Mucosa of stomach (tissue), 1 donor: ENCODE data around the gene EP400.
"Not testable (repeated sequence)": the region's sequence is repeated elsewhere in the genome, so short reads cannot be mapped to it uniquely, and the experiment has no call there.

Experiments used
- H3K27me3 ChIP-seq: one replicate; pipeline ENCODE4 v1.7.0; 2013; ENCODE audit warnings: mild to moderate bottlenecking, low read length; ENCODE audit not compliant: control insufficient read depth, insufficient read depth
- H3K36me3 ChIP-seq: one replicate; pipeline ENCODE4 v1.7.0; 2013; ENCODE audit warnings: low read length; ENCODE audit not compliant: control insufficient read depth, insufficient read depth
- H3K4me1 ChIP-seq: one replicate; pipeline ENCODE4 v1.7.0; 2013; ENCODE audit warnings: mild to moderate bottlenecking, low read length; ENCODE audit not compliant: control insufficient read depth, insufficient read depth
- H3K4me3 ChIP-seq: one replicate; pipeline ENCODE4 v1.7.0; 2013; ENCODE audit warnings: low read length
- H3K9ac ChIP-seq: one replicate; pipeline ENCODE4 v1.7.0; 2013; ENCODE audit warnings: mild to moderate bottlenecking, low read length, moderate library complexity
- H3K9me3 ChIP-seq: one replicate; pipeline ENCODE4 v1.7.0; 2013; ENCODE audit warnings: mild to moderate bottlenecking, low read length, moderate library complexity; ENCODE audit not compliant: control insufficient read depth
- donor health status: Pancreatic carcinoma.

EP400 gene

GRCh38 chr12:132076711-132077110 is 127.0 kb downstream of the EP400 start:
- no peak overlapping the region for H3K9ac ChIP-seq
- no peaks in the 10 kb centered on the region for H3K9me3 ChIP-seq
- H3K36me3 ChIP-seq: peaks cover 4% of the 10 kb centered on the region
- no peak overlapping the region for H3K4me3 ChIP-seq
- H3K27me3 ChIP-seq: no peaks in the 10 kb centered on the region
- no peaks in the 10 kb centered on the region for H3K4me1 ChIP-seq

- H3K4me1 ChIP-seq: no peaks in the 10 kb centered on the region
- no peak overlapping the region for H3K9ac ChIP-seq
- no peaks in the 10 kb centered on the region for H3K9me3 ChIP-seq
- no peaks in the 10 kb centered on the region for H3K27me3 ChIP-seq
- peaks cover 4% of the 10 kb centered on the region for H3K36me3 ChIP-seq
- H3K4me3 ChIP-seq: no peak overlapping the region
Measured at GRCh38 chr12:132077322-132078100, 127.8 kb downstream of the EP400 start.

- no peaks in the 10 kb centered on the region for H3K27me3 ChIP-seq
- H3K36me3 ChIP-seq: peaks cover 4% of the 10 kb centered on the region
- H3K9ac ChIP-seq: no peak overlapping the region
- H3K4me3 ChIP-seq: no peak overlapping the region
- H3K9me3 ChIP-seq: no peaks in the 10 kb centered on the region
- no peaks in the 10 kb centered on the region for H3K4me1 ChIP-seq
Measured at GRCh38 chr12:132078190-132078589, 128.4 kb downstream of the EP400 start.

GRCh38 chr12:132079200-132079599 is 129.5 kb downstream of the EP400 start:
- Histone ChIP-seq H3K4me1 (peaks cover 5% of the 10 kb centered on the region), H3K36me3 (peaks cover 4% of the 10 kb centered on the region), H3K9ac (no peak overlapping the region), H3K4me3 (no peak overlapping the region), H3K27me3 (no peaks in the 10 kb centered on the region), H3K9me3 (no peaks in the 10 kb centered on the region)

GRCh38 chr12:132079695-132080094 is 130.0 kb downstream of the EP400 start:
- H3K9ac ChIP-seq: no peak overlapping the region
- H3K27me3 ChIP-seq: no peaks in the 10 kb centered on the region
- H3K4me1 ChIP-seq: peaks cover 5% of the 10 kb centered on the region
- H3K9me3 ChIP-seq: no peaks in the 10 kb centered on the region
- no peak overlapping the region for H3K4me3 ChIP-seq
- H3K36me3 ChIP-seq: peaks cover 4% of the 10 kb centered on the region

GRCh38 chr12:132080515-132080914 is 130.8 kb downstream of the EP400 start:
- not testable (repeated sequence) for H3K9me3 ChIP-seq, H3K36me3 ChIP-seq, H3K9ac ChIP-seq, H3K27me3 ChIP-seq, H3K4me1 ChIP-seq, H3K4me3 ChIP-seq

- no peak overlapping the region for H3K9ac ChIP-seq
- no peak overlapping the region for H3K4me3 ChIP-seq
- H3K36me3 ChIP-seq: no peaks in the 10 kb centered on the region
- no peaks in the 10 kb centered on the region for H3K9me3 ChIP-seq
- H3K4me1 ChIP-seq: peaks cover 5% of the 10 kb centered on the region
- no peaks in the 10 kb centered on the region for H3K27me3 ChIP-seq
Measured at GRCh38 chr12:132081423-132081822, 131.7 kb downstream of the EP400 start.

- Histone ChIP-seq H3K27me3 (no peaks in the 10 kb centered on the region), H3K36me3 (no peaks in the 10 kb centered on the region), H3K9ac (peak overlapping the region; percentile 23), H3K4me1 (peaks cover 5% of the 10 kb centered on the region), H3K4me3 (no peak overlapping the region), H3K9me3 (no peaks in the 10 kb centered on the region)
Measured at GRCh38 chr12:132083614-132083940, 133.8 kb downstream of the EP400 start.

- Histone ChIP-seq H3K36me3 (no peaks in the 10 kb centered on the region), H3K9ac (peak overlapping the region; percentile 59), H3K4me3 (no peak overlapping the region), H3K9me3 (no peaks in the 10 kb centered on the region), H3K27me3 (no peaks in the 10 kb centered on the region), H3K4me1 (peaks cover 5% of the 10 kb centered on the region)
Measured at GRCh38 chr12:132083941-132084620, 134.3 kb downstream of the EP400 start.

GRCh38 chr12:132084621-132085290 is 135.0 kb downstream of the EP400 start:
- Histone ChIP-seq H3K9me3 (no peaks in the 10 kb centered on the region), H3K36me3 (no peaks in the 10 kb centered on the region), H3K4me3 (no peak overlapping the region), H3K27me3 (no peaks in the 10 kb centered on the region), H3K4me1 (peaks cover 5% of the 10 kb centered on the region), H3K9ac (peak overlapping the region; percentile 67)

- Histone ChIP-seq H3K36me3 (no peaks in the 10 kb centered on the region), H3K4me3 (no peak overlapping the region), H3K9ac (peak overlapping the region; percentile 67), H3K4me1 (peaks cover 5% of the 10 kb centered on the region), H3K9me3 (no peaks in the 10 kb centered on the region), H3K27me3 (no peaks in the 10 kb centered on the region)
Measured at GRCh38 chr12:132085291-132085635, 135.5 kb downstream of the EP400 start.

- no peak overlapping the region for H3K9ac ChIP-seq
- H3K4me3 ChIP-seq: no peak overlapping the region
- no peaks in the 10 kb centered on the region for H3K36me3 ChIP-seq
- no peaks in the 10 kb centered on the region for H3K27me3 ChIP-seq
- H3K4me1 ChIP-seq: no peaks in the 10 kb centered on the region
- no peaks in the 10 kb centered on the region for H3K9me3 ChIP-seq
Measured at GRCh38 chr12:132089407-132089910, 139.7 kb downstream of the EP400 start.
